NCI-H2227 (cell line): ENCODE measurements around the gene ZNF200.
"Not testable (repeated sequence)": the region's sequence is repeated elsewhere in the genome, so short reads cannot be mapped to it uniquely, and the experiment has no call there.

ENCODE experiments used
- DNase-seq: peaks from one replicate; lab custom pipeline; 2025; ENCODE audit not compliant: unreplicated experiment; lab: John Stamatoyannopoulos, UW

ZNF200 gene

DNA sequence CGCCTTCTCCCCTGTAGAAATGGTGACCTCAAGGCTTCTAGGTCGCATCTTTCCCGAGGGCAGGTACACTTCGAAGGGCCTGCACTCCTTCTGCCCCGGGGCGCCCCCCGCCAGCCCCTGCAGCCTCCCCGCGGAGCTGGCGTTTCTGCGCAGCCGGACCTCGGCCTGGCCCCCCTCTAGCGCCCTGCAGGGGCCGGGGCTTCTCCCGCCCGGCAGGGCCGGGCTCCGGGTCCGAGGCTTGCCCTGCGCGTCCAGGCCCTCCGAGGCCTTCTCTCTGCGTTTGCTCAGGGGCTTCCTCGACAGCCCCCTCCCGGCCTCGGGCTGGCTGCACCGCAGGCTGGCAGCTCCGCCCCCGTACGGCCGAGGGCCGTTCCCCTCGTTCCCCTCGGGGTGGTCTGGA is 19.4 kb upstream of the ZNF200 start:
- DNase-seq: no peak

DNA sequence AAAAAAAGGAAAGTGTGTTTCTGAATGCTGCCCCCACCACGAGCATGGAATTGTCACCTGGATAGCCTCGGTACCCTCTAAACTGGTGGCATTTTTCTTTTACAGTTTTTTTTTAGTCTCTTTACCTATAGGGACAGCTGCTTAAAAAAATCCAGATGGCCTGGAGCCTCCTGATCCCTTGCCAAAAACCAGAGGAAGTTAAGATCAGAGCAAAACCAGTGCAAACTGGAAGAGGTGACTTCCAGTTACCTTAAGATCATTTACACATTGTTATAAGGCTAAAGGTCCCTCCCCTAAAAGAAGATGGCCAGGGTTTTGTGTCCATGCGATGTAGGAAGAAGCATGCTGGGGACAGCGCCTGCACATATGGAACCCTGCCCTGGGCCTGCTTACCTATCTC is 18.0 kb upstream of the ZNF200 start:
- DNase-seq: no peak

DNA sequence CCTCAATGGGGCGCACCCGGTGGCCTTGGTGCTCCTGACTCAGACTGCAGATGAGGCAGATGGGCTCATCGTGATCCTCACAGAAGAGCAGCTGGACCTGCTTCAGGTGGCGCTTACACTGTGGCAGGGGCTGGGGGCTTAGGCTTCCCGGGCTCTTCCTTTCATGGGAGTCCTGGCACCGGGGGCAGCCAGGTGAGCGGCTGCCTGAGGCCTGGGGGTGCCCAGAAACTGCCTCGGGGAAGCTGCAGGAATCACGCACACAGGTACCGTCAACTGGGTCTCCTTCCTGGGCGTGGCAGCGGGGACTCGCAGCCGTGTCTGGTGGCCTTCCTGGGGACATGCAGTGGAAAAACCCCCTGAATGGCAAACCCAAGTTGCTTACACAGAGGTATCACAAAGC is 14.5 kb upstream of the ZNF200 start:
- no peak for DNase-seq

DNA sequence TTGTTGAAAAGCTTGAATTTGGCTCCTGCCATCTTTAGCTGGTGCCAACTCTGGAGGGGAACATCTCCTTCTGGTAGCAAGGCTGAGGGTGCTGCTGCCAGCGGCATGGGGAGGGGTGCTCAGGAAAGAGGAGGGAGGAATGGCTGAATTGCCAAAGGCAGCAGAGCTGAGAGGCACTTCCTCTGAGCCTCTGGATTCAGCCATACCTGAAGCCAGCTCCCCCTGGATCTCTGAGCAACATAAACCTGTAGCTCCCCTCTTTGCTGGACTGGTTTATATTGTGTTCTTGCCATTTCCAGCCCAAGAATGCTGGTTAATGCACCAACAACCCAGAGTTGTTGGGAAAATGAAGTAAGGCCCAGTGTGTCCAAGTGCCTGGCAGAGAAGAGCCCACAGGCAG is 14.1 kb upstream of the ZNF200 start:
- DNase-seq: no peak

DNA sequence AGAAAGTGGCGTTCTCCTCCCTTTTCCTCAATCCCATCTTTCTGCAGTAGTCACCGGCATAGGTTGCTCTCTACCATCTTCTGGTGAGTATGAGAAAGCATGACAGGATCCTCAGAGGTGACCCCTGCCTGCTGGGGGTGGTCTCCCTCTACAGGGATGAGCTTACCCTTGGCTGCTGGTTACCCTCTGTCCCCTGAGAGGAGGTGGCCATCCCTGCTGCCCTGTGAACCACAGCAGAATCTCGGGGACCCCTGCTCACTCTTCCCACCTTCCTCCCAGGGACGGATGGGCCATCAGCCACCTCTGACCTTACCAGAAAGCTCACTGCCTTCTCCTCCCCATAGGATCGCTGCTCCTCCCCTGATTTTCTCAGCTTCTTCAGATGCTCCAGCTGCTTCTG is 13.6 kb upstream of the ZNF200 start:
- no peak for DNase-seq

DNA sequence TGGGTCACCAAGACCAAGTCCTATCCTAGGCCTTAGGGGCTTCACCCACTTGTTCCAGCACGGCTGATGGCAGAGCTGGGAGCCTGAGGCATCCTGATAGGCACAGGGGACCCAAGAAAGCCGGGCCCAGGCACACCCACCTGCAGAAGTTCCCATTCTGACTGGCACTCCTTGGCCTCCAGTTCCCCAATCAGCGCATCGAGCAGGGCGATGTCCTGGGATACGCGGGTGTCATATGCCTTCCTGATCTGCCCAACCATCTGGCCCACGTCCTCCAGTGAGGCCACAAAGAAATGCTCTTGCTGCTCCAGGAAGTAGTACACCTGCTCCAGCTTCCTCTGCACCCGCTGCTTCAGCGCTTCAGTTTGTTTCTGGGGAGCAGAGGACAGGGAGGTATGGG is 11.9 kb upstream of the ZNF200 start:
- DNase-seq: no peak

DNA sequence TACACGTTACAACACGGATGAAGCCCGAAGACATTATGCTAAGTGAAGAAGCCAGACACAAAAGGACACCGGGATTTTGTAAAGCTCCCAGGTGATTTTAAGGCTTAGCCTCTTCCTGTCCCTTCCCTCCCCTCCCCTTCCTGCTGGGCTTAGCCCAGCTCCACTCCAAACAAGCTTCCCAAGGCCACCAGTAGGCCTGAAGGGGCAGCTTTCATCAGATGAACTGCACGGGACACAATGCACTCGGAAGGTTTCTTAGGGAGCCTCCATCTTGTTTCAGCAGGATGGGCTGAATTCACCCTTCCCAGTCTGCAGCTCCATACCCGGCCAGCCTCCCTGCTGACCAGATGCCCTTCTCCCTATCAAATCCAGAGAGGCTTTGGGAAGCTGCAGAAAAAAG is 11.0 kb upstream of the ZNF200 start:
- DNase-seq: no peak

DNA sequence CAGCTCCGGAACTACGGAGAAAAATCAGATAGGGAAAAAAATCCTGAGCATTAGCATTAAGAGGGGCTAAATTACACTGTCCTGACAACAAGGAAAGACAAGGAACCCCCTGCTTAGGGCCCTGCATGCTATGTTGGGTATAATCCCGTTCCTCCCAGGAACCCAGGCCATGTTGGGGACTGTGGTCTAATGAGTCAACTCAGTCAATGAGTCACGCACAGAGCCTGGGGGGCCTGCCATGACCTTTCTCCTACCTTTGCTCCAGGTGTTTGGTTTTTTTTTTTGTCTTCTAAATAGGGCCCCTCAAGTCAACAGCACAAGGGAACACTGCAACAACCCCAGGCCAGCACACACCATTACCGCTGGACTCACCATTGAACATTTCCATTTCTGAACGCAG is 8.9 kb upstream of the ZNF200 start:
- DNase-seq: no peak

DNA sequence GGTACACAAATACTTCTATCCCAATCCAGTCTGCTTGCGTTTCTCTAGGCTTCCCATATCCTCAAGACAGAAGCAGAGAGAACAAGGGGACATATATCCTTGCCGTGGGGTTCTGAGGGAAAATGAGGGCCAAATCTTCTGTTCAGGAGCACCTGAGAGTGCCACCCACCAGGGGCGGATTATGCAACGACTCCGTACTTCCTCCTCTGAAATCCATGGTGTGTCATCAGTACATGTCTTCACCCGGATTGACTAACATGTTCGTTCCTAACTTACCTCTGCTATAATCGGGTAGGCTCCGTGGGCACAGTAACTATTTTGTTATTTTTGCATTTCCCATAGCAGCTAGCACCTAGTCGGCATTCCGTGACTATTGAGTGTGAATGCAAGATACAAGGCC is 7.8 kb upstream of the ZNF200 start:
- no peak for DNase-seq

DNA sequence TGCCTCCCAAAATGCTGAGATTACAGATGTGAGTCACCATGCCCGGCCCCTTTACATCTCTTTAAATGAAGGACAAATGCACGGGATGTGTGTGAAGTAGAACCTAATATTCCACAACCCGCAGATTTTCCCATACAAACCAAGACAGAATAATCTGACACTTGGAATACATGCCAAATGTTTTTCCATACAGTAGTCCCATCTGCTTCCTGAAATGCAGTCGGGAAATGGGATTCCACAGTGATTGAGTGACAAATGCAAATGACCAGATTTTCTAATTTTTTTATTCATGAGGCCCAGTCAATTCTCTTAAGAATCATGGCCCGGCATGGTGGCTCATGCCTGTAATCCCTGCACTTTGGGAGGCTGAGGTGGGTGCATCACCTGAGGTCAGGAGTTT is 6.8 kb upstream of the ZNF200 start:
- DNase-seq: no peak

DNA sequence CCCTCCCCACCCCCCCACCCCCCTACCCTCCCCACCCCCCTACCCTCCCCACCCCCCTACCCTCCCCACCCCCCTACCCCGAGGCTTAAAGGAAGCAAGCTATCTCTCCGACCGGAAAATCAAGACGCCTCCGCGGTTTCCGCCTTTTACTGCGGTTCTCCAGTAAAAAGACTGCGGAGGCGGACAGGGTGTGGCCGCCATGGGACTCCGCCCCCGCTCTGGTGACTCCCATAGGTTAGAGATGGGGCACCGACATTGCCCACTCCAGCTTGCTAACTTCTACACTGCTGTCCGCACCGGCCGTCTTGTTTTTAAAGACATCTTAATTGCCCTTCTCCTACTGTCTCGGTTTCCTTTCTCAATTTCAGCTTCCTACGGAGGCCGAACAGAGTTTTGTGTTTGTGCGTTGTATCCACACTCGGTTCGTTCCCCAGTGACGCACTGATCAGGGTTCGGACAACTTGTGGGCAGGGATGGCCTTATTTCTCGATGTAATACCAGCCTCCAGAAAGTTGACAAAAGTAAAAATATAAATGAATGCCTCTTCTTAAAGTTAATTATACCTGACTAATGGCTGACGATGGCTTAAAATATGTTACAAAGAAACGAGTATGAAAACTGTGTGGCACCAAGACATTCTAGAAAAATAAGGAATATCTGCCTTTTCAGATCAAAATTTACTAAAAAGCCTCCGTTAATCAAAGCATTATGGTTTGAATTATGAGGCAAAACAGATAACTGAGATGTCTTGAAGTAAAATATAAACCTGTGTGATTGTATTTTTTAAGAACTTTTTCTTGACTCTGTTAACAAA is 1.1 kb upstream of the ZNF200 start:
- DNase-seq: peak; percentile 31

DNA sequence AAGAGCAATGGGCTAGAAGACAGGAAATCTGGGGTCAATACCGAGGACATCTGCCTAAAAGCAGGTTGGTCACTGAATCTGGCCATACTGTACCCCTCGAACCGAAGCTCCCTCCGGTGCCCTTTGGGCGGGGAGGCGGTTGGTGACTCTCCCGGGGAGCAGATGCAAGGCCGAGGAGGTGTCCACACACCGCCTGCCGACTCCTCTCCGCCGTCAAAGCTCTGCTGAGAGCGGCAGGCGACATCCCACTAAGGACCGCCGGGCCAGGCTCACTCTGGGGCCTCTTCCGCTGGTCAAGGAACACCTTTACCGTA is 458 bp downstream of the ZNF200 start:
- DNase-seq: no peak

DNA sequence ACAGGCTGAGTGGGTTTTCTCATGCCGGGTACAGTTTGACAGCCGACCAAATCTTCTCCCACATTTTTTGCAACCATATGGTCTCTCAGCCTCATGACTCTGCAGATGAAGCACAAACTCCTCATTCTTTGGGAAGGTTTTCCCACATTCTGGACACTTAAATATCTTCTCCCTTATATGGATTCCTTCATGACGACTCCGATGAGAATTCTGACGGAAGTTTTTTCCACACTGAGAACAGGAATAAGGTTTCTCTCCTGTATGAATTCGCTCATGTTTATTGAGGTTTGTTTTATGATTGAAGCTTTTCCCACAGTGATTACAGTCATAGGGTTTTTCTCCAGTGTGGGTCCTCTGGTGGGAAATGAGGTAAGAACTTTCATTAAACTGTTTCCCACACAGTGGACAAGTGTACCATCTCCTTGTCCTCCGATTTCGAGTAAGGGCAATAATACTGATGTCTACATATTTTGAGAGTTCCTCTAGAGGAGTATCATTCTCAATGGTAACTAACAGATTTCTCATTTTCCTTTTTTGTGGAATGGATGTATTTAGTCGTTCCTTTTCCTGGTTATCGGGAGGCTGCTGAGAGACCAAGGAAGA is 10.9 kb downstream of the ZNF200 start:
- DNase-seq: no peak

DNA sequence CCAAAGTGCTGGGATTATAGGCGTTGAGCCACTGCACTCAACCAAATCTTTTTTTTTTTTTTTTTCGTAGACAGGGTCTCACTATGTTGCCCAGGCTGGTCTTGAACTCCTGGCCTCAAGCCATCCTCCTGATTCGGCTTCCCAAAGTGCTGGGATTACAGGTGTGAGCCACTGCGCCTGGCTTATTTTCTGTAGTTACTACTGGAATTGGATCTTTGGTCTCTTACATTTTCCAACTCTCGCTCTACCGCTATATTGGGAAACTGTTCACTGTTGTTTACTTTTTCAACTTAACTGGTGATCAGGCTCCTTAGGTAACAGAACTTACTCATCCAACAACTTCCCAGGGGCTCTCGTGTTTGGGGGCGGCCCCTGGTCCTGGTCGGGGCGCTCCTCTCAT is 14.1 kb downstream of the ZNF200 start:
- DNase-seq: no peak

DNA sequence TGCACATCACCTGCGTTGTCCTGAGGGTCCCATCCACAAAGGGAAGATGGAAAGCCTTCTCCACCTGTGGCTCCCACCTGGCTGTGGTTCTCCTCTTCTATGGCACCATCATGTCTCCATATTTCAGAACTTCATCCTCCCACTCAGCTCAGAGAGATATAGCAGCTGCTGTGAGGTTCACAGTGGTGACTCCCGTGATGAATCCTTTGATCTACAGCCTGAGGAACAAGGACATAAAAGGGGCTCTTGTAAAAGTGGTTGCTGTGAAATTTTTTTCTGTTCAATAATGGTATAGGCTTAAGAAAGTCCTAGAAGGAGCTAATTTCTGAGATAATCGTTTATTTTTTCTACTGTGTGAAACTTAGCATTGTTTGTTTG is 18.7 kb downstream of the ZNF200 start:
- DNase-seq: no peak

DNA sequence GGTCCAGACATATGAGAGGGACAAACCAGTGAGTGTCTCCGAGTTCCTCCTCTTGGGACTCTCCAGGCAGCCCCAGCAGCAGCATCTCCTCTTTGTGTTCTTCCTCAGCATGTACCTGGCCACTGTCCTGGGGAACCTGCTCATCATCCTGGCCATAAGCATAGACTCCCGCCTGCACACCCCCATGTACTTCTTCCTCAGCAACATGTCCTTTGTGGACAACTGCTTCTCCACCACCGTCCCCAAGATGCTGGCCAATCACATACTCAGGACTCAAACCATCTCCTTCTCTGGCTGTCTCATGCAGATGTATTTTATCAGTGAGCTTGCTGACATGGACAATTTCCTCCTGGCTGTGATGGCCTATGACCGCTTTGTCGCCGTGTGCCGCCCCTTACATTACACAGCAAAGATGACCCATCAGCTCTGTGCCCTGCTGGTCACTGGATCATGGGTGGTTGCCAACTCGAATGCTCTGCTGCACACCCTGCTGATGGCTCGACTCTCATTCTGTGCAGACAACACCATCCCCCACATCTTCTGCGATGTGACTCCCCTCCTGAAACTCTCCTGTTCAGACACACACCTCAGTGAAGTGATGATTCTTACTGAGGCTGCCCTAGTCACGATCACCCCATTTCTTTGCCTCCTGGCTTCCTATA is 19.2 kb downstream of the ZNF200 start:
- no peak for DNase-seq

DNA sequence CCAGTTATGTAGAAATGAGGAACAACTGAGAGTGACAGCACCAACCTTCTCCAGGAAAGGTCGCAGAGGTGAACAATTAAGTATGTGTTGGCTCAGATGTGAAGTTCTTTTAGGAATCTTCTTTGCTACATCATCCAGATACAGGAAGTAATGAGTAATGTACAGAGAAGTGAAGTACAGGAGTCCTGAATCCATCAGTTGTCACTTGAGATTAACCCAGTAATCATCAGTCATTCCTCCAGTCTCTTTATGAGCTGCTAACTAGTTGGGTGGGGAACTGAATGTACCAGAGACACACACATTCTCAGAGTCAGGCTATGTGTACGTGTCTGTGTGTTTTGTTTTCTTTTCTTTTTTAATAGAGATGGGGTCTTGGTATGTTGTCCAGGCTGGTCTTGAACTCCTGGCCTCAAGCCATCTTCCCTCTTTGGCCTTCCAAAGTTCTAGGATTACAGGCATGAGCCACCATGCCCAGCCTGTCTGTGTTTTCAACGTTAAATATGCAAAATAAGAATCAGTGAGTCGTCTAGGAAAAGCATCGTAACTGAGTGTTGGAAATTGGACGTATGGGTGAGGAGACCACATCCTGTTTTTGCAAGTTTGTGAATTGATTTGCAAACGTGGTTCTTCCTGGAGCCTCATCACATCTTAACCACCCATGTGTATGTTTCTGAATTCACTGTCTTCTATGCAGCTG is 19.9 kb downstream of the ZNF200 start:
- DNase-seq: no peak

DNA sequence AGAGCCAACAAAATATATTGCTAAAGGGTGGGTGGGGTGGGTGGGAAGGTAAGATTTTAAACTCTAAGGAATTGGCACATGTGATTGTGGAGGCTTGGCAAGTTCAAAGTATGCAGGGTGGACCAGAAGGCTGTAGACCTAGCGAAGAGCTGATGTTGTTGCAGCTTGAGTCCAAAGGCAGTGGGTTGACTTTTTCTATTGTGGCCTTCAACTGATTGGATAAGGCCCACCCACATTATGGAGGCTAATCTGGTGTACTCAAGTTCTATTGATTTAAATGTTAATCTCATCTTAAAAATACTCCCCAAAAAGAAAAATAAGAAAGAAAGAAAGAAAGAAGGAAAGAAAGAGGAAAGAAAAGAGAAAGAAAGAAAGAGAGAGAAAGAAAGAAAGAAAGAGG is 22.4 kb downstream of the ZNF200 start:
- no peak for DNase-seq

DNA sequence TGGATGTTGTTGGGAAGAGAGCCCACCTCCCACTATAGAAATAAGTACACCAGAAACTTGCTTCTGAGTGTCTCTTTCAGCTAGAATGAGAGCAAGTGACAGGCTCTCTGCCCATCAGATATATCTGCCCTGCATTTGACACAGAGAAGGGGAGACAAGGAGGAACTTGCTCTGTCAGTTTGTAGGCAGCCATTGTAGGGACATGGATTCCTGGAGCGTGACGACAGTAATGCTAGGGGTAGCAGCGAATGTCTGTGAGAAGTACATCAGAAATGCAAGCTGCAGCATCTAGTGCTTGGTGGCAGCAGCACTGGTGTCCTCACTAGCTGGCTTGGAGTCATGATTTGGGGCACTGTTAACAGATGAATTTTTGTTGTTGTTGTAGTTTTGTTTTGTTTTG is 23.0 kb downstream of the ZNF200 start:
- no peak for DNase-seq

DNA sequence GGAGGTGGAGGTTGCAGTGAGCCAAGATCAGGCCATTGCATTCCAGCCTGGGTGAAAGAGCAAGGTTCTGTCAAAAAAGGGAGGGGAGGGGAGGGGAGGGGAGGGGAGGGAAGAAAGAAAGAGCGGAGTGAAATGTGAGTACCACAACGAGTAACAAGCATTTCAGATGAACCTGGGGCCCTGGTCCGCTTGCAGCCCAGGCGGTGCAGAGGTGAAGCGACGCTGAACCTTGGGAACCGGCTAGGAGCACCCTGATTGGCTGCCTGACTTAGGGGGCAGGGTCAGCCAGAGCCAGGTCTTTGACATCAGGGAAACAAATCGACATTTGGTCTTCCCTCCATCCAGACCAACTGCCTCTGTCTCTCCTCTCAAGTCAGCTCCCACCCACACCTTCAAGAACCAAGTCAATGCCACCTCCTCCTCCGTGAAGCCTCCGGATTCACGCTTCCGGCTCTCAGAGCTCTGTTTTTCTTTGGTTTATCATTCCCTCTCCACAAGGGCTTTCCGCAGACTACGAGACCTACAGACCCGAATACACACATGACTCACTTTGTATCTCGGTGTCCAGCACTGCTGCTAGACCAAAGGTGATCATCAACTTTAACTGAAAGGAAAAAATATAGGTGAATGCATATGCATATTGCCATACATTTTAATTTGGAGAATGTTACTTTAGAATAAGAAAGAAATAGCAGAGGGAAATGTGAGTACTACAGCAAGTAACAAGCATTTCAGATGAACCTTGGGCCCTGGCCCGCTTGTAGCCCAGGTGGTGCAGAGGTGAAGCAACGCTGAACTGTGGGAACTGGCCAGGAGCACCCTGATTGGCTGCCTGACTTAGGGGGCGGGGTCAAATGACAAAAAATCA is 27.6 kb downstream of the ZNF200 start:
- no peak for DNase-seq

DNA sequence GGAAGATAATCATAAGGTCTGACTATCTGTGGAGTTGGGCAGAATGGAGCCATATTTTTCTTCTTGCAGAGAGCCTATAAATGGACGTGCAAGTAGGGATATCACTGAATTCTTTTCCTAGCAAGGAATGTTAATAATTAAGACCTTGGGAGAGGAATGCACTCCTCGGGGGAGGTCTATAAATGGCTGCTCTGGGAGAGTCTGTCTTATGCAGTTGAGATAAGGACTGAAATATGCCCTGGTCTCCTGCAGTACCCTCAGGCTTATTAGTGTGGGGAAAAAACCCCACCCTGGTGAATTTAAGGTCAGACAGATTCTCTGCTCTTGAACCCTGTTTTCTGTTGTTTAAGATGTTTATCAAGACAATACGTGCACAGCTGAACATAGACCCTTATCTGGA is 29.0 kb downstream of the ZNF200 start:
- not testable (repeated sequence) for DNase-seq
